Right lobe of liver (tissue), 6 donors: ENCODE measurements around the gene TSC22D1. TPM values are rescaled to one million over a fixed set of nuclear protein-coding genes. Genes with fewer than 3 reads are reported as not detected.

ENCODE experiments used
- ATAC-seq, 4 donors: fragments of 200-7000 bp; cut with Tn5 transposase; one replicate each; pipeline ENCODE4 v1.9.1; 2020; ENCODE audit warnings: mild to moderate bottlenecking in 4 of 4, moderate library complexity in 4 of 4
- DNase-seq, 3 donors: peaks; one replicate each; pipeline ENCODE4 v3.0.0-alpha.2; 2020
- H3K27ac ChIP-seq, 3 donors: fragments of 200-600 bp; one replicate each; pipeline ENCODE4 v1.8.0; 2022
- H3K27me3 ChIP-seq, 2 donors: fragments of 200-600 bp; one replicate each; pipeline ENCODE4 v1.8.0; 2022
- H3K36me3 ChIP-seq, 4 donors: fragments of 200-600 bp; sonication (generic) in 1 of 4; one replicate each; pipeline versions ENCODE4 v1.5.1 to v1.8.0; 2017 to 2022; ENCODE audit warnings: control low read depth in 1 of 4
- H3K4me1 ChIP-seq, 4 donors: fragments of 200-600 bp; sonication (generic) in 1 of 4; one replicate each; pipeline versions ENCODE4 v1.5.1 to v1.8.0; 2017 to 2022; ENCODE audit warnings: control low read depth in 1 of 4
- H3K4me3 ChIP-seq, 3 donors: fragments of 200-600 bp; one replicate each; pipeline ENCODE4 v1.8.0; 2022
- H3K9me3 ChIP-seq, 4 donors: fragments of 200-600 bp; sonication (generic) in 1 of 4; one replicate each; pipeline versions ENCODE4 v1.5.1 to v1.8.0; 2017 to 2022; ENCODE audit warnings: control low read depth in 1 of 4
- CTCF ChIP-seq, 4 donors: fragments of 200-600 bp in 3 of 4; fragments of 450-650 bp in 1 of 4; IDR thresholded peaks; one replicate each; pipeline versions ENCODE4 v1.5.1 to v1.8.0; 2016 to 2022; ENCODE audit warnings: antibody characterized with exemption in 4 of 4, mild to moderate bottlenecking in 2 of 4
- POLR2A ChIP-seq: fragments of 450-650 bp; IDR thresholded peaks from one replicate; pipeline ENCODE4 v1.6.1; 2017; ENCODE audit warnings: antibody characterized with exemption, mild to moderate bottlenecking
- WGBS: methylation state at CpG from one replicate; pipeline ENCODE4 v1.1.6; 2018; ENCODE audit warnings: low coverage, low lambda C conversion rate; ENCODE audit not compliant: insufficient coverage; ENCODE audit errors: missing lambda C conversion rate; 5-methylcytosine and 5-hydroxymethylcytosine counted together
- intact Hi-C, 2 donors: fragments of 100-400 bp; cut with DNase I; formaldehyde crosslinking; loops; one replicate each; pipeline versions ENCODE4 v1.11.2 to v1.14.1; 2022
- total RNA-seq, 6 experiments: library from RNA; depleted of rRNA in 2 of 6; stranded (reverse); fragments of >200 nt in 2 of 6; fragmentation: NEBNext Ultra II Directional in 3 of 6; extraction: Animal tissue kit (Norgen Biotek cat#: 25700) in 3 of 6; gene quantifications; one replicate each; pipeline versions ENCODE4 v1.1.0 to v1.2.4, GENCODE V29; 2016 to 2023
- donor health status: DM: no; HTN: yes; CAD: no.
- donor health status: DM: no; HTN: no; CAD: no.
- donor health status: DM: no; HTN: no; CAD: no.
- donor health status: DM: no; HTN: yes; CAD: no.
- donor health status: DM: no; HTN: yes; CAD: no.

The TSC22D1 gene
- total RNA-seq, 6 experiments from 2014 or later: 21.2 to 44.4 (median 27.9) TPM

- intact Hi-C loops: no loop called here
- no peak overlapping the region for H3K27ac ChIP-seq
- H3K27me3 ChIP-seq: no peaks in the 10 kb centered on the region
- H3K36me3 ChIP-seq: no peaks in the 10 kb centered on the region
- H3K9me3 ChIP-seq: no peaks in the 10 kb centered on the region
- 62% methylated on average over 1 of the region's 1 CpG for WGBS
- no peak for DNase-seq
- no peak overlapping the region for H3K4me3 ChIP-seq
- no peaks in the 10 kb centered on the region for H3K4me1 ChIP-seq
- TF ChIP-seq CTCF (IDR thresholded peaks at IDR 0.05) (no peak), POLR2A (no peak)
- ATAC-seq: no peak
Observed at GRCh38 chr13:44619651-44620050, 43.5 kb upstream of the TSC22D1 start.

- Histone ChIP-seq H3K4me3 (no peak overlapping the region), H3K27ac (no peak overlapping the region), H3K27me3 (no peaks in the 10 kb centered on the region), H3K9me3 (no peaks in the 10 kb centered on the region), H3K4me1 (no peaks in the 10 kb centered on the region), H3K36me3 (no peaks in the 10 kb centered on the region)
- DNase-seq (no peak), ATAC-seq (no peak)
- 80% methylated on average over 1 of the region's 1 CpG for WGBS
- TF ChIP-seq CTCF (IDR thresholded peaks at IDR 0.05): no peak
- intact Hi-C loops: no loop called here
Observed at GRCh38 chr13:44618326-44618725, 42.2 kb upstream of the TSC22D1 start.

- H3K36me3 ChIP-seq: no peaks in the 10 kb centered on the region
Observed at GRCh38 chr13:44617648-44618047, 41.5 kb upstream of the TSC22D1 start.

GRCh38 chr13:44609137-44609536 lies 33.0 kb upstream of the TSC22D1 start:
- Histone ChIP-seq H3K27ac (no peak overlapping the region), H3K27me3 (no peaks in the 10 kb centered on the region), H3K36me3 (no peaks in the 10 kb centered on the region), H3K4me3 (no peak overlapping the region), H3K9me3 (no peaks in the 10 kb centered on the region), H3K4me1 (no peaks in the 10 kb centered on the region)
- 86% methylated on average over 2 of the region's 2 CpGs for WGBS
- DNase-seq: no peak
- intact Hi-C loops: no loop called here
- ATAC-seq: no peak
- TF ChIP-seq CTCF (IDR thresholded peaks at IDR 0.05): no peak
- no peak for TF ChIP-seq POLR2A

More at GRCh38 chr13:44617648-44618047, 41.5 kb upstream of the TSC22D1 start:
- Histone ChIP-seq H3K9me3 (no peaks in the 10 kb centered on the region), H3K4me1 (no peaks in the 10 kb centered on the region), H3K27me3 (no peaks in the 10 kb centered on the region), H3K4me3 (no peak overlapping the region), H3K27ac (no peak overlapping the region)
- TF ChIP-seq POLR2A: no peak
- TF ChIP-seq CTCF (IDR thresholded peaks at IDR 0.05): no peak
- ATAC-seq (no peak), DNase-seq (no peak)
- whole genome bisulfite sequencing: 69% methylated on average over 7 of the region's 11 CpGs
- intact Hi-C loops: no loop called here

- TF ChIP-seq POLR2A: no peak
- TF ChIP-seq CTCF (IDR thresholded peaks at IDR 0.05): no peak
- no peak overlapping the region for H3K4me3 ChIP-seq
- H3K27me3 ChIP-seq: no peaks in the 10 kb centered on the region
- ATAC-seq: no peak
- DNase-seq: no peak
- intact Hi-C loops: no loop called here
- H3K9me3 ChIP-seq: no peaks in the 10 kb centered on the region
- no peak overlapping the region for H3K27ac ChIP-seq
- no peaks in the 10 kb centered on the region for H3K4me1 ChIP-seq
- 41% methylated on average over 6 of the region's 6 CpGs for WGBS
- H3K36me3 ChIP-seq: no peaks in the 10 kb centered on the region
Observed at GRCh38 chr13:44605721-44606120, 29.6 kb upstream of the TSC22D1 start.
